IMR-90 (cell line): ENCODE measurements around the gene GALNT16. TPM values are rescaled to one million over a fixed set of nuclear protein-coding genes. Genes with fewer than 3 reads are reported as not detected.
A peak's percentile ranks its signal among the peaks of the same experiment; 100 is the strongest.

ENCODE experiments used
- ATAC-seq: fragments of 200-7000 bp; cut with Tn5 transposase; 2 replicates; pipeline ENCODE4 v1.9.1; 2020; ENCODE audit warnings: low read depth, mild to moderate bottlenecking, moderate library complexity
- BruUV-seq: library from RNA; stranded (reverse); fragments of 400-500 nt; replicated peaks from 2 replicates; lab custom pipeline; 2021; lab: Mats Ljungman, UMichigan
- CTCF ChIA-PET: fragments of 300-600 bp; formaldehyde crosslinking; extraction: SDS; loops from one replicate; lab custom pipeline; 2021; ENCODE audit warnings: antibody characterized with exemption; lab: Yijun Ruan, JAX
- POLR2A ChIA-PET: fragments of 300-600 bp; sonication (Branson Sonifier 250); formaldehyde crosslinking; loops from one replicate; lab custom pipeline; 2022; ENCODE audit warnings: antibody characterized with exemption; ENCODE audit not compliant: unreplicated experiment; lab: Charles Lee
- DNase-seq: peaks from one replicate; pipeline ENCODE4 v3.0.0; 2013
- H2AFZ ChIP-seq: replicated peaks from 2 replicates; pipeline ENCODE3; 2013; ENCODE audit warnings: low read length, mild to moderate bottlenecking; ENCODE audit not compliant: poor library complexity
- H2AK5ac ChIP-seq: 2 replicates; pipeline ENCODE4 v1.6.1; 2013; ENCODE audit warnings: low read depth, low read length, inconsistent platforms
- H2AK9ac ChIP-seq: replicated peaks from 2 replicates; pipeline ENCODE3; 2013; ENCODE audit warnings: mild to moderate bottlenecking, low read depth, low read length, moderate library complexity; ENCODE audit not compliant: poor library complexity
- H2BK120ac ChIP-seq: 2 replicates; pipeline ENCODE4 v1.6.1; 2013; ENCODE audit warnings: low read depth, low read length, inconsistent platforms
- H2BK15ac ChIP-seq: 3 replicates; pipeline ENCODE4 v1.6.1; 2013; ENCODE audit warnings: low read depth, low read length, inconsistent platforms
- H2BK20ac ChIP-seq: 2 replicates; pipeline ENCODE4 v1.6.1; 2013; ENCODE audit warnings: low read depth, mild to moderate bottlenecking, inconsistent platforms, low read length, moderate library complexity
- H2BK5ac ChIP-seq: 2 replicates; pipeline ENCODE4 v1.6.1; 2013; ENCODE audit warnings: mild to moderate bottlenecking, low read depth, low read length, inconsistent platforms; ENCODE audit not compliant: poor library complexity, severe bottlenecking
- H3K14ac ChIP-seq: replicated peaks from 2 replicates; pipeline ENCODE4 v1.6.1; 2013; ENCODE audit warnings: low read depth, low read length, inconsistent platforms
- H3K18ac ChIP-seq: 2 replicates; pipeline ENCODE4 v1.6.1; 2013; ENCODE audit warnings: low read depth, low read length, control low read depth
- H3K23ac ChIP-seq: 2 replicates; pipeline ENCODE4 v1.6.1; 2013; ENCODE audit warnings: low read depth, low read length, inconsistent platforms
- H3K27ac ChIP-seq: 2 replicates; pipeline ENCODE4 v1.5.1; 2013; ENCODE audit warnings: mild to moderate bottlenecking, control low read depth, low read length; ENCODE audit not compliant: insufficient read depth
- H3K27me3 ChIP-seq: 2 replicates; pipeline ENCODE4 v1.6.1; 2013; ENCODE audit warnings: low read length; ENCODE audit not compliant: control insufficient read depth, insufficient read depth
- H3K36me3 ChIP-seq: 2 replicates; pipeline ENCODE4 v1.6.1; 2013; ENCODE audit warnings: low read length, mixed read lengths; ENCODE audit not compliant: control insufficient read depth, insufficient read depth
- H3K4ac ChIP-seq: 2 replicates; pipeline ENCODE4 v1.6.1; 2013; ENCODE audit warnings: low read depth, low read length, inconsistent platforms
- H3K4me1 ChIP-seq: 2 replicates; pipeline ENCODE4 v1.6.1; 2013; ENCODE audit warnings: low read length, mixed read lengths; ENCODE audit not compliant: control insufficient read depth, insufficient read depth
- H3K4me2 ChIP-seq: 2 replicates; pipeline ENCODE4 v1.6.1; 2013; ENCODE audit warnings: low read depth, mild to moderate bottlenecking, control low read depth, low read length, moderate library complexity
- H3K4me3 ChIP-seq: 2 replicates; pipeline ENCODE4 v1.5.1; 2013; ENCODE audit warnings: low read depth, mild to moderate bottlenecking, control low read depth, low read length, moderate library complexity; ENCODE audit not compliant: insufficient read depth
- H3K56ac ChIP-seq: 2 replicates; pipeline ENCODE4 v1.6.1; 2013; ENCODE audit warnings: low read length, inconsistent platforms; ENCODE audit not compliant: insufficient read depth; ENCODE audit errors: extremely low read depth
- H3K79me1 ChIP-seq, 2 experiments: 2 replicates each; pipeline ENCODE4 v1.6.1; 2013; ENCODE audit warnings: low read length in 2 of 2, inconsistent platforms in 1 of 2, low read depth in 1 of 2
- H3K9ac ChIP-seq: 2 replicates; pipeline ENCODE4 v1.6.1; 2013; ENCODE audit warnings: low read depth, low read length, control low read depth
- H3K9me1 ChIP-seq: 2 replicates; pipeline ENCODE4 v1.6.1; 2013; ENCODE audit warnings: low read length, inconsistent platforms; ENCODE audit not compliant: insufficient read depth
- H3K9me3 ChIP-seq: 2 replicates; pipeline ENCODE4 v1.6.1; 2013; ENCODE audit warnings: low read length; ENCODE audit not compliant: control insufficient read depth, insufficient read depth
- H4K20me1 ChIP-seq: 2 replicates; pipeline ENCODE4 v1.6.1; 2013; ENCODE audit warnings: low read length, inconsistent platforms; ENCODE audit not compliant: insufficient read depth
- H4K5ac ChIP-seq: 2 replicates; pipeline ENCODE4 v1.6.1; 2013; ENCODE audit warnings: mild to moderate bottlenecking, low read depth, low read length, control low read depth
- H4K8ac ChIP-seq, 2 experiments: 2 replicates each; pipeline ENCODE4 v1.6.1; 2013; ENCODE audit warnings: low read depth in 2 of 2, low read length in 2 of 2, control low read depth in 1 of 2, inconsistent platforms in 1 of 2
- H4K91ac ChIP-seq: 2 replicates; pipeline ENCODE4 v1.6.1; 2013; ENCODE audit warnings: low read depth, low read length, inconsistent platforms; ENCODE audit not compliant: insufficient read depth
- POLR2A ChIP-seq: IDR thresholded peaks from 2 replicates; pipeline ENCODE4 v1.6.1; 2012; ENCODE audit warnings: mild to moderate bottlenecking, low read depth, low read length
- RAD21 ChIP-seq: IDR thresholded peaks from 2 replicates; pipeline ENCODE4 v1.6.1; 2012; ENCODE audit warnings: low read length, improper control_type of control experiment
- WGBS, 2 experiments: methylation state at CpG; one replicate each; pipeline versions ENCODE4 v1.1.5 to v1.1.7; 2013; ENCODE audit warnings: missing lambda C conversion rate in 2 of 2; ENCODE audit not compliant: insufficient read length in 1 of 2; ENCODE audit errors: extremely low coverage in 2 of 2; 5-methylcytosine and 5-hydroxymethylcytosine counted together
- dilution Hi-C: fragments of 300-500 bp; cut with HindIII; formaldehyde crosslinking; loops from one replicate; pipeline ENCODE4 v1.14.3; 2018; ENCODE audit warnings: low sequenced_read_pairs; ENCODE audit not compliant: unreplicated experiment
- in situ Hi-C: fragments of 300-500 bp; cut with MboI; formaldehyde crosslinking; loops from 3 replicates; pipeline ENCODE4 v1.14.3; 2019; ENCODE audit warnings: low sequenced_read_pairs, inconsistent platforms, mixed read lengths
- intact Hi-C: fragments of 100-400 bp; cut with micrococcal nuclease; formaldehyde crosslinking; loops from 2 replicates; pipeline ENCODE4 v1.10.0; 2022
- polyA plus RNA-seq, 3 experiments: library from polyadenylated mRNA; depleted of rRNA; stranded (reverse); fragments of >200 nt; gene quantifications; 2 replicates each; pipeline ENCODE4 v1.2.3, GENCODE V29; 2012; ENCODE audit warnings: low replicate concordance in 1 of 3
- total RNA-seq: library from RNA; depleted of rRNA; stranded (reverse); fragments of >200 nt; gene quantifications from 2 replicates; pipeline ENCODE4 v1.2.3, GENCODE V29; 2012
- TF ChIP-seq, protein P1 (sequence below): conservative IDR thresholded peaks from 2 replicates; pipeline ENCODE4 v1.5.1; 2012; ENCODE audit warnings: mild to moderate bottlenecking, low read depth, low read length, improper control_type of control experiment

GALNT16 gene
- total and polyA plus RNA-seq, 2 of the 4 experiments (the other 2 are of a cell fraction): 0.36 to 1.5 TPM

DNA sequence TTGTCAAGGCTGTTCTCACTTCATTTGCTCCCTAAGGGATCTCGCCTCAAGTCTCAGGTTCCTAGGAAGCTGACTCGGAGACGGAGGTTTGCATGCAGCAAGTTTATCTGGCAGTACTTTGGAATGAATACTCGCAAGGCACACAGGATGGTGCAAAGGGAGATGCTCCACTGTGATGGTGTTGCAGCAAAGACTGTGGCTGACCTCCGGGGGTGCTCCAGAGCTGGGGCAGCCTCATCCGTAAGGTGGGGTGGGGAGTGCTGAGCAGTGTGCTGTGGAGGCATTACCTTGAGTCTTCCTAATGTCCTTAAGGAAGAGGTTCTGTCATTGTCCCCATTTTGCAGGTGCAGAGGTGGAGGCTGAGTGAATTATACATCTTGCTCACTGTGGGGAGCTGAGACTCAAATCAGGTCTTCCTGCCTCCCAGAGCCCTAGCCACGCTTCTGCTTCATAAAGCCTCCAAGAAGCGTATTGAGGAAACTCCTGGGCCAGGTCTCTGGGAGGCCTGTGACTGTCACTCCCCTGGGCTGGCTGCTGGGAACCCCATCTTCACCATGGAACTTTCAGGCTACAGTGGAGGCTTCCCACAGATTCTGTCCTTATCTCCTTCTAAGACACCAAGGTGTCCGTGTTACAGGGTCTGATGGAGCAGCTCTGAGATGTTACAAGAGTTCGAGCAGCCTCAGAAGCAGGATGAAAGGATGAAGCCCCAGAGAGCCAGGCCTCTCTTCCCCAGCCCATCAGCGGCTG is 39.5 kb downstream of the GALNT16 start:
- no peak overlapping the region for H2AK9ac ChIP-seq
- CTCF ChIA-PET: interaction anchor here (3.0 kb wide), 1 partner anchor 11 kb away, joined by 17 read pairs; no protein-coding TSS in a partner anchor
- H4K91ac ChIP-seq: no peak overlapping the region
- in situ Hi-C loops: no loop called here
- no peak overlapping the region for H4K8ac ChIP-seq
- no peak overlapping the region for H3K4ac ChIP-seq
- H3K9me3 ChIP-seq: no peaks in the 10 kb centered on the region
- POLR2A ChIA-PET: no interaction called here
- ATAC-seq: peak; percentile 32; the same call in 1 of the 2 replicates
- H3K9ac ChIP-seq: no peak overlapping the region
- WGBS, 2 experiments: 76% methylated on average over 5 of the region's 11 CpGs; no CpG with 5 or more reads in 1 of the 2 experiments
- dilution Hi-C loops: no loop called here
- no peak overlapping the region for H3K18ac ChIP-seq
- no peak overlapping the region for H3K4me2 ChIP-seq
- no TSS peak for BruUV-seq
- no peak overlapping the region for H3K27ac ChIP-seq
- no peak overlapping the region for H3K14ac ChIP-seq
- H3K4me3 ChIP-seq: no peak overlapping the region
- no peak overlapping the region for H2AFZ ChIP-seq
- no peak overlapping the region for H3K56ac ChIP-seq
- no peak overlapping the region for H2BK5ac ChIP-seq
- DNase-seq: no peak
- no peak overlapping the region for H2BK20ac ChIP-seq
- no peak overlapping the region for H3K23ac ChIP-seq
- intact Hi-C loops: no loop called here
- no peaks in the 10 kb centered on the region for H3K36me3 ChIP-seq
- TF ChIP-seq RAD21 (peak; percentile 36), POLR2A (no peak)
- TF ChIP-seq, protein P1, sequence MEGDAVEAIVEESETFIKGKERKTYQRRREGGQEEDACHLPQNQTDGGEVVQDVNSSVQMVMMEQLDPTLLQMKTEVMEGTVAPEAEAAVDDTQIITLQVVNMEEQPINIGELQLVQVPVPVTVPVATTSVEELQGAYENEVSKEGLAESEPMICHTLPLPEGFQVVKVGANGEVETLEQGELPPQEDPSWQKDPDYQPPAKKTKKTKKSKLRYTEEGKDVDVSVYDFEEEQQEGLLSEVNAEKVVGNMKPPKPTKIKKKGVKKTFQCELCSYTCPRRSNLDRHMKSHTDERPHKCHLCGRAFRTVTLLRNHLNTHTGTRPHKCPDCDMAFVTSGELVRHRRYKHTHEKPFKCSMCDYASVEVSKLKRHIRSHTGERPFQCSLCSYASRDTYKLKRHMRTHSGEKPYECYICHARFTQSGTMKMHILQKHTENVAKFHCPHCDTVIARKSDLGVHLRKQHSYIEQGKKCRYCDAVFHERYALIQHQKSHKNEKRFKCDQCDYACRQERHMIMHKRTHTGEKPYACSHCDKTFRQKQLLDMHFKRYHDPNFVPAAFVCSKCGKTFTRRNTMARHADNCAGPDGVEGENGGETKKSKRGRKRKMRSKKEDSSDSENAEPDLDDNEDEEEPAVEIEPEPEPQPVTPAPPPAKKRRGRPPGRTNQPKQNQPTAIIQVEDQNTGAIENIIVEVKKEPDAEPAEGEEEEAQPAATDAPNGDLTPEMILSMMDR: 0 out of 2 replicates have a peak, but pooled peaks have one; percentile 16
- H2BK15ac ChIP-seq: no peak overlapping the region
- no peak overlapping the region for H2AK5ac ChIP-seq
- H2BK120ac ChIP-seq: no peak overlapping the region
- no peak overlapping the region for H4K5ac ChIP-seq
- no peaks in the 10 kb centered on the region for H4K20me1 ChIP-seq
- no peaks in the 10 kb centered on the region for H3K79me1 ChIP-seq
- H3K27me3 ChIP-seq: peaks cover 48% of the 10 kb centered on the region
- H3K9me1 ChIP-seq: no peaks in the 10 kb centered on the region
- H3K4me1 ChIP-seq: no peaks in the 10 kb centered on the region
